Stimulated activated CD8-positive, alpha-beta memory T cell treated with anti-CD3 and anti-CD28 coated beads, Interleukin-12 subunit alpha, Interleukin-12 subunit beta, amount 100 ng/mL, for 24 hours (primary cell): ENCODE data around the gene RSKR.
"Not testable (repeated sequence)": the region's sequence is repeated elsewhere in the genome, so short reads cannot be mapped to it uniquely, and the experiment has no call there.

Experiments
- DNase-seq: peaks from one replicate; pipeline ENCODE4 v3.0.0-alpha.2; 2020; ENCODE audit errors: extremely low read depth

RSKR gene

DNA sequence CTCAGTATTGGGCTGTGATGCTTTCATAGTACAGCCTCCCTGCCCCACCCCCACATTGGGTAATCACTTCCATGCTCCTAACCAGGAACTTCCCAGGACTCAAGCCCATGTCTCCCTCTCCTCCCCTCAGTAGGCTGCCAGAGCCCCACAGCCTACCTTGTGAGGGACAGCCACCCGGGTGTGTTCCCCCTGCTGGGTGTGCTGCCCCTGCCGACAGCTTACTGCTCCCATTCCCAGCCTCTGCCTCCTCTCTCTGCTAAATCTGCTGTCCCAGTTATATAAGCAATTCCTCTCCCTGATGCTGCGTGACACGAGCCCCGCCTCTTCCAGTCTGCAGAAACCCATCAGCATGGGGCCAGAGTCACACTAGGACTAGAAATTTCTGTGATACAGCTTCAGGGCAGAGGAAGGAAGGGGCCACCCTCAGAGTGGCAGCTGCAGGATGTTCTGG is at the start of gene RSKR:
Gene RSKR (minus strand): TSS at position 255 of the 451 bp plus-strand sequence. CDS start 24 bp downstream, at position 231.
- no peak for DNase-seq

DNA sequence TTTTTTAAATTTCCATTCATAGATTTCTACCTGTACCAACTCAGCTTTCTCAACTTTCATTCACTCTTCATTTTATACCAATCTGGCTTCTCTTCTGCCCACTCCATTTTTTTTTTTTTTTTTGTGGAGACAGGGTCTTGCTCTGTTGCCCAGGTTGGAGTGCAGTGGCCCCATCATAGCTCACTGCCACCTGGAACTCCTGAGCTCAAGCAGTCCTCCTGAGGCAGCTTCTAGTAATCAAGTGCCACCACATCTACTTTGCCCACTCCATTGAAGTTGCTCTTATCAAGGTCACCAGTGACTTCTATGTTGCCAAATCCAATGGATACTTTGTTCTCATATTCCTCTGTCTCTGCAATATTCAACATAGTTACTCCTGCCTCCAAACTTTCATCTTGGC is 49.7 kb upstream of the RSKR start:
- no peak for DNase-seq

DNA sequence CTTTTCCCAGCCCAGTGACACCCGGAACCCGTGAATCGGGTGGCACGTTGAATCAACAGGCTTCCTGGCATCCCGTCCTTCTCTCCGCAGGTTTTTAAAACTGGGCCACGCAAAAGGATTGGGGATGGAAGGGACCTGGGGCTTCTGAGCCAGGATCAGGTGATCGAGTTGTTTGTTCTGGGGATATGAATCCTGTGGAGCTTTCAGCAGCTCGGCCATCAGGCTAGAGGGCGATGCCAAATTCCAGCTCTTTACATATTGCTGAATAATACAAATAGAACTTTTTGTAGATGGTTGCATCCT is 48.5 kb upstream of the RSKR start:
- no peak for DNase-seq

- peak; percentile 89 for DNase-seq
Observed at GRCh38 chr17:28661635-28662526, 47.9 kb upstream of the RSKR start, which contains the start of the genes SDF2 and SUPT6H. SDF2 (minus strand) TSS chr17:28661906; CDS start chr17:28661876, 30 bp downstream. SUPT6H (plus strand) TSS chr17:28662205; CDS start chr17:28673402, 11,197 bp downstream.

- DNase-seq, result not testable (repeated sequence)
Observed at GRCh38 chr17:28659497-28659881, 45.5 kb upstream of the RSKR start.

DNA sequence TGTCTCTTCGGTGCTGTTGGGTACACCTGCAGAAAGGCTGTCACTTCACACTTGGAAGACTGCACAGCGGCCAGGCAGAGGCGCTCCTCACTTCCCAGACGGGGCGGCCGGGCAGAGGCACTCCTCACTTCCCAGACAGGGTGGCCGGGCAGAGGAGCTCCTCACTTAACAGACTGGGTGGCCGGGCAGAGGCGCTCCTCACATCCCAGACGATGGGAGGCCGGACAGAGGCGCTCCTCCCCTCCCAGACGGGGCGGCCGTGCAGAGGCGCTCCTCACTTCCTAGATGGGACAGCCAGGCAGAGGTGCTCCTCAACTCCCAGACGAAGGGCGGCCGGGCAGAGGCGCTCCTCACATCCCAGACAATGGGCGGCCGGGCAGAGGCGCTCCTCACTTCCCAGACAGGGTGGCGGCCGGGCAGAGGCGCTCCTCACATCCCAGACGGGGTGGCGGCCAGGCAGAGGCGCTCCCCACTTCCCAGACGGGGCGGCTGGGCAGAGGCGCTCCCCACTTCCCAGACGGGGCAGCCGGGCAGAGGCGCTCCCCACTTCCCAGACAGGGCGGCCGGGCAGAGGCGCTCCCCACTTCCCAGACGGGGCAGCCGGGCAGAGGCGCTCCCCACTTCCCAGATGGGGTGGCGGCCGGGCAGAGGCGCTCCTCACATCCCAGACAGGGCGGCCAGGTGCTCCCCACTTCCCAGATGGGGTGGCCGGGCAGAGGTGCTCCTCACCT is 44.9 kb upstream of the RSKR start:
- not testable (repeated sequence) for DNase-seq

- not testable (repeated sequence) for DNase-seq
Observed at GRCh38 chr17:28658342-28658741, 44.4 kb upstream of the RSKR start.

DNA sequence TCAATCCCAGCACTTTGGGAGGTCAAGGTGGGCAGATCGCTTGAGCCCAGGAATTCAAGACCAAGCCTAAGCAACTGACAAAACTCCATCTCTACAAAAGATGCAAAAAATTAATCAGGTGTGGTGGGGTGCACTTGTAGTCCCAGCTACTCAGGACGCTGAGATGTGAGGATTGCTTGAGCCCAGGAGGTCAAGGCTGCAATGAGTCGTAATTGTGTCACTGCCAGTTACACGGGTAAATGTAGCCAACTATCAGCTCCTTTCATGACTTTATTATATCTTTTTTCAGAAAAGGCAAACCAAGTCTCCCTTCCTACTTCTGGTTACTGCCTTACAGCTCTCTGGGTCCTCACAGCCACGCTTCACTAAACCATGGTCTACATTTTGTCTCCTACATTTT is 43.8 kb upstream of the RSKR start:
- DNase-seq, result no peak

DNA sequence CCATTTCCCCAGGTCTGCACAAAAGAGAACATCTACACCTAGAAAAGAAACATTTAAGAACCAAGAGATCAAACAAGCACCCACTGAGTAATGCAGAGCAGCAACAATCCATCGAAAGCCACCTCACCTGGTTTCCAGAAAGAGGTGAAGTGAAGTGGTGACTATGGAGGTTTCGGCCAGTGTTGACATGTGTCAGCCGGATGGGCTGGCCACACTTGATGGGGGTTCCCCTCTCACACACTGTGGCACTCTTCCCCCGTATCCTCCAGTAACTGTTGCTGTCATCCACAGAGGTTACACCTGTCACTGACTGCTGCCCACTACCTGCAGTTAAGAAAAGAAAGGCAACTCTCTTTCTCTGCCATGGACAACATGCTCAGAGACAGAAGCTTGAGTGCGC is 41.2 kb upstream of the RSKR start:
- no peak for DNase-seq

DNA sequence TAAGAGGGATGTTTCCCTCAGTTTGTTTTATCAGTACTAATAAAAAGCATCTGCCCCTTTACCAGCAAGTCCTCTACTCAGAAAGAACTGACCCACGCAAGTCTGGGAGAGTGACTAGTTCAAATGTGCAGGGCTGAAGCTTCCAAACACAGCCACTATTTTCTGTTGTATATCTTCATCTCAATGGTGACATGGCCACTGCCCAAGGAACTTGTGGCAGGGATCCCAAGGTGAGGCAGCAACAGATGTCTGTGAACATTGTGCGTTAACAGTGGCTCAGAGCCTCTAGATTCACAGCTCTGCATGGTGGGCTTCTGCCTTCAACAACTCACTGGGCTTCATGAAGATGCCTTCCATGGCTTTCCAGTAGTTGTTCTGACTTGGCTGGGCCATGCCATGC is 34.7 kb upstream of the RSKR start:
- no peak for DNase-seq

- DNase-seq, result no peak
Observed at GRCh38 chr17:28646039-28646754, 32.2 kb upstream of the RSKR start.

DNA sequence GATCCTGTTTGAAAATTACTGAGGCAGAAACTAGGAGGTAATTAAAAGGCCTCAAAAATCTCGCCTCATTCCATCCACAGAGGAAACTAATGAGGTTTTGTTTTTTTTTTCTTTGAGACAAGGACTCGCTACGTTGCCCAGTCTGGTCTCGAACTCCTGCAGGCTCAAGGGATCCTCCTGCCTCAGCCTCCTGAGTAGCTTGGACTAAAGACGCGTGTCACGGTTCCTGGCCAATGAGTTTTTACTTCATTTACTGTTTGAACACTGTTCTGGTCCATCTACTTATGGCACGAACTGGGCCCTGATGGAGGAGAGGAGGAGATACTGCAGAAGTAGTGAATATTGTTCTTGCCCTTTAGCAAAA is 31.6 kb upstream of the RSKR start:
- no peak for DNase-seq

GRCh38 chr17:28644787-28645575 is 31.0 kb upstream of the RSKR start, which contains the start of gene BLTP2:
BLTP2 (minus strand) TSS chr17:28645158; CDS start chr17:28645056, 102 bp downstream.
- peak; percentile 91 for DNase-seq

GRCh38 chr17:28643983-28644786 is 30.2 kb upstream of the RSKR start:
- no peak for DNase-seq

DNA sequence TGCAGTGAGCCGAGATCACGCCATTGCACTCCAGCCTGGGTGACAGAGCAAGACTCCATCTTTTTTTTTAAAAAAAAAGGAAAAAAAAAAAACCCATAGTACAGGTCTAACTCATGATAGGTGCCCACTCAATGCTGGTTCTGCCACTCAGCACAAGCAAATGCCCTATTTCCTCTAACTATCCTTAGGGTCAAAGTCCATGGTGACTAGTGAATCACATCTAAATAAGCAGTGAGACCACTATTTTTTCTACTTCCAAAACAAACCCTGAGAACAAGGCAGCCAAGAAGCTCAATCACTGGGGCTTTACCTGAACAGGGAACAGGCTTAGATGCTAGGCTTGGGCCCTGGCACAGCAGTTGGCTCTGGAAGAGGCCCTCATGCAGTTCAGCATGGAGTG is 27.6 kb upstream of the RSKR start:
- no peak for DNase-seq

GRCh38 chr17:28635506-28635905 is 21.5 kb upstream of the RSKR start:
- no peak for DNase-seq

DNA sequence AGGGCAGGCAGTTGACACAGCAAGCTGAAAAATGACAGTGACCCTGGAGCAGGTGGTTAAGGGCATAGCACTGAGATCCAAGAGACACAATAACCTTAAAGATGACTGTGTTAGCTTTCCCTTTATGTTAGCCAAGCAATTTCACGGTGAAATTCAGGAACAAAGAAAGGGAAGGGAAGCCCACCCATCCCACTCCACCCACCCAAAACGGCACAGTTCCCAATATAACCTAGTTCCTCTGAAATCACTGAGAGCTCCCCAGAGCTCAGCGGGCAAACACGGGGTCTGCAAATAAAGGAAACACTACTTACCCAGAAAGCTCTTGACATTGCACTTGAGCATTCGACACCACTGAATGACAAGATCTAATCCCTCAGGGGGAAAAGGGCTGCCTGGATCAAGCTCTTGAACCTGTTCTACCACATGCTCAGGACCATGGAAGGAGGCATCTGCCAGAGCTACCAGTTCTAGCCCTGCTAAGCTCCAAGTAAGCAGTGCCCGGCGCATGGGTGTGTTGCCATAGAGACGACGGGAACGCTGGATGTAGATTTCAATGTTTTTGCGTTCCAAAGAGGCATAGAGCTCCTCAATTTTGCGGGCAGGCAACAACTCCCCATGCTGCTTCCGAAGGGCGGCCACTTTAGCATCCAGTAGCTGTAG is 20.4 kb upstream of the RSKR start:
- DNase-seq, result no peak

GRCh38 chr17:28626818-28627217 is 12.8 kb upstream of the RSKR start:
- DNase-seq, result no peak

DNA sequence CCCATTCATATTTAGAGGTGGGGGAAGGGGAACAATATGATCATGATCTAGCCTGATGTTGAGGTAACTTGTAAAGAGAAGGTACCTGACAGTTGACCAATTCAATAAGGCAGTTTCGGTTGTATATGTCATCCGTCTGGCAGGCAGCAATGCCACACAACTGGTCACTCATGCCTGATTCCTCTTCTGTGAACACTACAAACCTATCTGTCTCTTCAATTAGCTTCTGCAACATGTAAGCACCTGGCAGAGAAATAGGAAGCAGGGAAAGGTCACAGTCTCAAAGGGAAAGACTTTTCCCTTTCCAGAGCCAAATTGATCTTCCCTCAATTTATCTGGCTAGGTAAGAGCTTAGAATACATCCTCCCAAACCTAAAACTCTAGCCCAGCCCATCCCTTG is 10.2 kb upstream of the RSKR start:
- no peak for DNase-seq

GRCh38 chr17:28623696-28624095 is 9.7 kb upstream of the RSKR start:
- no peak for DNase-seq
